GM18867 (cell line): ENCODE measurements around the gene BCL10.
"Not testable (repeated sequence)": the region's sequence is repeated elsewhere in the genome, so short reads cannot be mapped to it uniquely, and the experiment has no call there.

ENCODE experiments used
- ATAC-seq: cut with Tn5 transposase; IDR thresholded peaks from one replicate; pipeline ENCODE4 v1.9.1; 2021; ENCODE audit warnings: mild to moderate bottlenecking, moderate library complexity; ENCODE audit not compliant: unreplicated experiment

The BCL10 gene

DNA sequence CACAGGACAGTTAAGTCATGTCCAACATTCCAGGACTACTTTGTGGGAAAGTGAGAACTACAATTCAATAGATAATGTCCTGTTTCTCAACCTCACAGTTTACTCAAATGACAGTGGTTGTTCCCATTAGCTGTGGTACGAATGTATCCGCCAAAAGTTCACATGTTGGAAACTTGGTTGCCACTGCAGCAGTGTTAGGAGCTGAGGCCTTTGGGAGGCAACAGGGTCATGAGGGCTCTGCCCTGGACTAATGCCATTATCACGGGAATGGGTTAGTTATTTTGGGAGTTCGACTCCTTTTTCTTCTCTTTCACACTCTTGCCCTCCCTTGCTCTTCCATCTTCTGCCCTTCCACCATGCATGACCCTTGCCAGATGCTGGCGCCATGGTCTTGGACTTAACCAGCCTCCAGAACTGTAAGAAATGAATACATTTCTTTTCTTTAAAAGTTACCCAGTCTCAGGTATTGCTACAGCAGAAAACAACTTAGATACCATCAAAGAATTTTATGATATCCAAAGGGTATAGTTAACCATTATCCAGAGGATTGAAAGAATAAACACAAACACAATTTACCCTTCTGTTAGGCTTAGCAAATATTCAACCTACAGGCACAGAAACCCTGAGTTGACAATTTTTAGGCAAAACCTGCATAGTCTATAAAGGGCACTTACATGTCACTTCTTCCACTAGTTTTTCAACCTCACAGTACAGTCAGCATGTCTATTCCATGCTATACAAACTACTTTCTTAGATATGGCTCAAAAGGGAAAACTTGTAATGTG lies 7.4 kb downstream of the BCL10 start:
- ATAC-seq: no peak

DNA sequence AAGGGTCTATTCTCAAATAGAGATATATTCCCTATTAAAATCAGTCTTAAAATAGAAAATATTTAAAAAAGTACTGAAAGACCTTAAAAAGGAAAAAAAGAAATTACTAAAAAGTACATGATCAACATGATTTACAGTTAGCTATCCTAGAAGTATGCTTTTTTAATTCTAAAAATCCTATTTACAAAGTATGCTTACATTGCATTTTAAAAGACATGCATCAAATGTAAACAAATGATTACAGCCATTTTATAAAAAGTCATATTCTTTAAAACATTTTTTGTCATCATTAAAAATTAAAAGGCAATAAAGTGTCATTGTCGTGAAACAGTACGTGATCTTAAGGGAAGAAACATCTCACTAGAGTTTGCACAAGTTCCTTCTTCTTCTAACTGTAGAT lies 9.1 kb downstream of the BCL10 start:
- no peak for ATAC-seq

DNA sequence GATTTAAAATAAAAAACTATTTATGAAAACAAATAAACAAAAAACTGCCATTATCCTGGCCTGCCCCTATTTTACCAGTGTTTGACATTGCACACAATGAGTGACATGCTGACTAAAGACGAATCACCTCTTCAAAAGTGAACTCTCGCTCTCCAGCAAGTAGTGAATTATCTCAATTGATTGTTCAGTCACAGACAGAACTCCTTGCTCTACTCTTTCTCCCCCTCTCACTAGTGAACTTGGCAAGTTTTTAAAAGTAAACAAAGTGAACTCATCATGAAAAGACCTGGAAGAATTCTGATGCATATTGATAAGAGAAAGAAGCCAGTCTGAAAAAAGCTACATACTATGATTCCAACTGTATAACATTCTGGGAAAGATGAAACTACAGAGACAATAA lies 12.3 kb downstream of the BCL10 start:
- ATAC-seq: no peak

DNA sequence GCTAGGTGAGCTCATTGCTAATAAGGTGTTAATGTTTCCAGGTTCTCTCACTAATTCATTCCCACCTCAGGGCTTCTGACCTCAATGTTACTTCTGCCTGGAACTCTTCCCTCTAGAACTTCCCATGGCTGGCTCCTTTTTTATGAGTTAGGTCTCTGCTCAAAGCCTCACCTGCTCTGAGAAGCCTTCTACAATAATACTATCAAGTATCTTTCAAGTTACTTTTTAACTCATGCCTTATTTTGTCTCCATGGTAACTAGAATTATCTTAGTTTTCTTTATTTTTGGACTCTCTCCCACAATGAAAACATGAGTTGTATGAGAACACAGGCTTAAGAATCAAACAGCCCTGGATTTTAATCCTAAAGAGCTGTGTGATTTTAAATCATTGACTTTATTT lies 13.4 kb downstream of the BCL10 start:
- no peak for ATAC-seq

DNA sequence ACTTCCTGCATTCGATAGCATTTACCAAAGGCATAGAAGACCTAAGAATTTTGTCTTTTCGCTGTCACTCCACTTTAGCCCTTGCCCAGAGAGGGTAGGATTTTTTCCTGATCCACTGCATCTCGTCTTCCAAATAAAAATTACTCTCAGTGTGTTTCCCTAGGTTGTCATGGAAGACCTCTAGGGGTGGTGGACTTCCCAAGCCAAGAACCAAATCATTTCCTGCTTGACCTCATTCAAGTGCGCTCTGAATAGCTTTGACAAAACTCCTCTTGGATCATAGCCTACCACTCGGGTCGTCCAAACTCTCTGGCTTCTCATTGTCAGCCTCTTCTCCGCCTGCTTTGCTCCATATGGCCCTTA lies 16.5 kb downstream of the BCL10 start:
- no peak for ATAC-seq

DNA sequence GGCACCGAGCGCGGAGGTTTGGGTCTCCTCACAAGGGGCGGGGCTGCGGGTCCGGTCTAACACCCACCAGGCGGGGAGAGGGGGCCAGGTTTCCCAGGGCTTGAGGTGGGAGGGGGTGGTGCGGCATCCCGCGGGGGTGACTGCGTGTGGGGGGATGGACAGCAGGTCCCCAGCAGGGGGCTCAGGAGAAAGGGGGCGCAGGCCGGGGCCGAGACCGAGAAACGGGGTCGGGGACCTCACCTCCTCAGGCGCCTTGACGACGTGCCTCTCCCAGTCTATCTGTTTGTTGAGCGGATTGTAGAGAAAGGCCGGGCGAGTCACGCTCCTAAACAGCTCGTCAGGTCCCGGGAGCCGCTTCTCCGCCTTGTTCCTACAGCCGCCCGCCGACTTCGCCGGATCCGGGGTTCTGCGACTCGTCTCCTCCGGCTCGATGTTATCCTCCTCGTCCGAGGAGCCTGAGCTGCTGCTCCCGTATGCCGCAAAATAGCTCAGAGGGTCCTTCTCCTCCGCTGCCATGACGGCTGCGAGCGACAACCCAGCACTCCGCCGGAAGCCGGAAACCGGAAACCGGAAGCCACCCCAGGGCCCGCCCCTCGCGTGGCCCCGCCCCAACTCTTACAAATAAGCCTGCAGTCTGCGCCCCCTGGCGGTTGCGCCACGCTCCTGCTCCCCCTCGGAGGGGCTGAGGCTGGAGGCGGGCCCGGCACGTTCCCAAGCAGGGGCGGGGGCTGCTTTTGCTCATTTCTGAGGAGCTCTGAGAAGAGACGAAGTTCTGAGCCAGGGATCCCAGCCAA lies 17.1 kb downstream of the BCL10 start, which contains the start of gene C1orf52:
C1orf52 (minus strand) TSS at position 545 of the 794 bp plus-strand sequence; CDS start at position 516, 29 bp downstream.
- ATAC-seq: peak; percentile 96

DNA sequence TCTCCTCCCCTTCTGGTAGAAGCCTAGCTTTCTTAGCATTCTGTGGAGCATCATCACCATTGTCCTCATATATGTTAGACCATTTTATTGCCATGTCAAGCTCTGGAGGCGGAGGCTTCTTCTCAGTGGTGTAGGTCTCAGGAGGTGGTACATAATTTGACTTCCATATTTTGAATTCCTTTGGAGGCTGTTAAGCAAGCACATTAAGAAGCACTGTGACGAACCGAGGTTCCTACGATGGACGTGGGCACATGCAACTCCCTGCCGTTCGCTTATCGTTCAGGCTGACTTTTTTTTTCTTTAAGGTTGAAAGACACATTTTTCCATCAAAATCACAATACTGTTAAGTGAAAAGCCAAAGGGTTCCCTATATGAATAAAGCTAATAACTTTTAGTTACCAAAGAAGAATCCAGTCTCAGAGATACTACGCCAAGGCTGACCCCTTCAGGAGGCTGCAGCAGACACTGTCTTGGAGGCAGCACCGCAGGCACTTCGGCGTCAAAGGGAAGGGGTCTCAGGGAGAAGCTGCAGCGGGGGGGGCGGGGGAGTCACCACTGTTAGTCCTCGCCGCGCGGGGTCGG lies 17.8 kb downstream of the BCL10 start:
- ATAC-seq: no peak

DNA sequence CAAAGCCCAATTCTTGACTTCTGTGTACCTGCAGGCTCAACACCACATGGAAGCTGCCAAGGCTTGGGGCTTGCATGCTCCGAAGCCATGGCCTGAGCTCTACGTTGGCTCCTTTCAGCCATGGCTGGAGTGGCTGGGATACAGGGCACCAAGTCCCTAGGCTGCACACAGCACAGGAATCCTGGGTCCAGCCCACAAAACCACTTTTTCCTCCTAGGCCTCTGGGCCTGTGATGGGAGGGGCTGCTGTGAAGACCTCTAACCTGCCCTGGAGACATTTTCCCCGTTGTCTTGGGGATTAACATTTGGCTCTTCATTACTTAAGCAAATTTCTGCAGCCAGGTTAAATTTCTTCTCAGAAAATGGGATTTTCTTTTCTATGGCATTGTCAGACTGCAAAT lies 27.4 kb downstream of the BCL10 start:
- not testable (repeated sequence) for ATAC-seq

DNA sequence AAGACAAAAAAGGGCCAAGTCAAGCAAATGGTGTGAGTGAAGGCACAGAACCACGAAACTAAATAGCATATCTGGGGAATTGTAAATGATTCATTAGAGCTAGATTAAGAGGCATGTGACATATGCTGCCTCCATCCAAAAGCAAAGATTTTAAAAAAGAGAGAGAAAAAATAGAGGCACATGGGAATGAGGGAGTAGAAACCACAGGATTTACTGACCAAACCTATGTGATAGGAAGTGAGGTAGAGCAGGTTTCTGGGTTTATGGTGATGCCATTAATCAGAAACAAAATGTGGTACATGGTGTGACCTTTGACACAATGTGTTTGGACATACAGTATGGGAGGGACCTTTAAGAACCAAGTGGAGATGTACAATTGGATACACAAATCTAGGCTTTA lies 30.5 kb downstream of the BCL10 start:
- ATAC-seq: no peak

DNA sequence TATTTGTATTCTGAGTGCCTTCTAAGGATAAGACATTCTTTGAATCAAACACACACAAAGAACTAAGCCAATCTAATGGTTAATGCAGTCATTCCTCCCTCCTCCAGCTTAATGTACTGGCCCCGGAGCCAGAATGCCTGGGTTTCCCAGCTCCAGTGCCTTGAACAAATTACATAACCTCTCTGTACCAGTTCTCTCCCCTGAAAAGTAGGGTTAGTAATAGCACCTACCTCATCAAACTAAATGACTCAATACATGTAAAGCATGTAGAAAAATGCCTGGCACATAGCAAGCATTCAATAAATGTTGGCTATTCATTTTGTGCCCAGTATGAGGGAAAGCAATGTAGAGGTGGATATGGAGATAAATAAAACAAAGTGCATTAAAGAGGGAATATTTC lies 31.0 kb downstream of the BCL10 start:
- ATAC-seq: no peak

DNA sequence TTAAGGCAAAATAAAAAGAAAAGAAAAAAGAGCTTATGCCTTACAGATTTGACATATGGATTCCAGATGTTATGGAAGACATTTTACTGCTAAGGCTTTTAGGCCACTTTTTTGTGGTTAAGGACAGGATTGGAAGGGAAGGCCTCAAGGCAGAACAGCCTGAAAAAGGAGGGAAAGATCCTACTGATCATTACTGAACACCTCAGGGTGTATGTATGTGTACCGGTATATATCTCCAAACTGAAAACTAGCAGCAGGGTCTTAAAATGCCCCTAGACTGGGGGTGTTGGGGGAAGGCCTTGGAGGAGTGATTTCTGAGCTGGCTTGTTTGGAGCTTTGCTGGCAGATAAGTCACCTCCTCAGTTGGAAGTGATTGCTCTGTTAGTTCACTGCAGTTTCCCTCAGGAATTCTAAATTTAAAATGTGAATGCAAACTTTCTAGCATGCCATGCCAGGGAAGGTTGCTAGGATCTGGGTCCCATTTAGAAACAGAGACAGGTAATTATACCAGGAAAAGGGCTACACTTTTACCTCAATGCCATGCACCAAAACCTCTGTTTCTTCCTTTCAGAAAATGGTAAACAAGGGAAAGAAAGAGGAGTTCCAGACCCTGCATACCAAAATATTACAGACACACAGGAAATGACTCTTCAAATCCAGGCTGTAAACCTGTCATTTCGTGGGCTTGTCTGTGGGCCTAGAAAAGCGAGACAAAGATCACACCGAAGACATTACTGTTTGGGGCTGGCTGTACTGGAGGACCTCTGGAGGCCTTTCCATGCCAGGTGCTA lies 32.0 kb downstream of the BCL10 start:
- no peak for ATAC-seq

DNA sequence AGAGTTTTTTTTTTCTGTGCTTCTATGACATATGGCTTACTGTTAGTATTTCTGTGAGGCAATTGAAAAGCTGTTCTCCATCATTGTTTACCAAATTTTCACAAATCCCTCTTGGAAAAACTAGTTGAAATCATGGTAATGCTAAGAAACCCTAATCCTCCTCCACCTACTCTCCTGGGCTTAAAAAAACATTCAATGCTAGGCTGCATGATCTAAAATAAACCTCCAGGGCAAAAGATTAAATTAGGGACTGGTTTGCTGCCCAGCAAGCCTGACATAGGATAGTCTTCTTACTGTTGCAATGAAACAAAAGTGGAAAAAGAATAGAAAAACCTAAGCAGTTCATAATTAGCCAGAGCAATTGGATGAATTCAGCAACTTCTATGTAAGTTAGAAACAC lies 33.1 kb downstream of the BCL10 start:
- ATAC-seq: no peak

DNA sequence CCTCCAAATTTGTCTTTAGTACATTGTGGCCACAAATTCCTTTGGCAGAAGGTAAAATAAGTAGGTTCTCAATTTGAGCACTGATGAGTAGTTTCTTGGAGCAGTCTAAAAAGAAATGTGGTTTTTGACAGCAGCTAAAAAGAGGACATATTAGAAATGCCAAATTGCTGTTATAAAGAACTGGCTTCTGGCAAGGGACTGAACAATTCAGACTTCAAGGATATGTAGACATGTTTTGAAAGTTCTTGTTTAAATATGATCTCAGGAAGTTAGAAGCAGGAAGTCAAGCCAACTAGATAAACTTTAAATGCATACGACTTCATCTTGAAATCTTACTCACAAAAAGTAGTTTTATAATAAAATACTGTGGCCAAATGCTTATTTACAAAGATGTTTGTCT lies 35.8 kb downstream of the BCL10 start:
- no peak for ATAC-seq

DNA sequence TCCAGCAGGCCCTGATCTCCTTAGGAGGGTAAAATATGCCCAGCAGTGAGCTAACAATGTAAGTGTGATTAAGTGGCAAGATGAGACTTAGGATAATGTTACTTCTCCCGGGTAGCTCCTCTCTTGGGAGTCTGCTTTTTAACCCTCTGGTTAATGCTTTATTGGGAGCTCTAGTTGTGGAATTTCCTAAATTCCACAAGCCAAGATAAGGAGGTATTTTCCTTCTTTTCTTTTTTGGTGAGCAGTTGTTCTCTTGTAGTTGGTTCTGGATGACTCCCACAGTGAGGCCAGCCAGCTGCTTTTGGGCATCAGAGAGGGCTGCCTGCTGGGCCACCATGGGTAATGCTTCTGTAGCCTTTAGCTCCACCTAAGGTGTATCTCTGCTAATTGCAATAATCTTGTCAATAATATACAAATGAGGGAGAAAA lies 36.2 kb downstream of the BCL10 start:
- no peak for ATAC-seq

DNA sequence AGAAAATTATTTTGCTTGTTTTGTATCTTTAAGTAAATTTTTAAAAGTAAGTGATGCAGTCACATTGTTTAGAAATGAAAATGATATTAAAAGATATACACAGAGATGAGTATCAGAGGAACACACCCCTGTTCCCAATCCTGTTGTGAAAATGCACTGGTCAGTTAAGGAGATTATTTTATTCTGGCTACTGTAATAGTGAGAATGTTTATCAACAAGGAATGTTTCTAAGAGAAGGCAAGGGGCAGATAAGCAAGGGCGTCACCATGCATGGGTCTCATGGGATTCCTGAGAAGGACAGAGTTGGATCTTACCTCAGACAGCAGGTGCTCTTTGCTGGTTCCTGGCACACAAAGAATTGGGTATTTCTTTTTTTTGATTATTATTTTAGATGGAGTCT lies 38.8 kb downstream of the BCL10 start:
- ATAC-seq: no peak

DNA sequence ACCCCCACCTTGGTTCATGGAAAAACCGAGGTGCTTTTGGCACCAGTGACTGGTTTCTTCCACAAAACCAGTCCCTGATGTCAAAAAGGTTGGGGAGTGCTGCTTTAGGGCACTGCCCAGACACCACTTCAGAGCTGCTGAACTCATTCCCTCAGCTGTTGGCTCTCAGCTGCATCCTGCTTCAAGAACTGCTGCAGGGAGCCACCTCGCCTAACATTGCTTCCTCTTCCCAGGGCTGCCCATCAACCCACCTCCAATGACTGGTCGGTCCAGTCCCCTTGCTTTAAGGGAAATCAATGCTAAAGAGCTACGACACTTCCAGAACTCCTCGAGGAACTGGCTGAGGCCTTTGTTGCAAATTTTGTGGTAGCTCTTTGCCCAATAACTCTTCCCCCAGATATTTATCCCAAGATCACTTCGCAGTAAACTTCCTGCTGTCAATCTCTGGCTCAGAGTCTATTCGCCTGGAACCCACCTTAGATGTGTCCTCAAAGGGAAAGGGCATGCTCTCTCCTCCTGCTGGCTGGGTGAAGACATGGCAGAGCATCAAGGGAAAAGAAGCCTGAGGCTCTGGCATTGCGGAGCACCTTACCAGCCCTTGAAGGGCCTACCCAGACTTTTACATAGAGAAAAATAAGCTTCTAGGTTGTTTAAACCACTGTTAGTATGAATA lies 46.0 kb downstream of the BCL10 start:
- ATAC-seq: no peak

DNA sequence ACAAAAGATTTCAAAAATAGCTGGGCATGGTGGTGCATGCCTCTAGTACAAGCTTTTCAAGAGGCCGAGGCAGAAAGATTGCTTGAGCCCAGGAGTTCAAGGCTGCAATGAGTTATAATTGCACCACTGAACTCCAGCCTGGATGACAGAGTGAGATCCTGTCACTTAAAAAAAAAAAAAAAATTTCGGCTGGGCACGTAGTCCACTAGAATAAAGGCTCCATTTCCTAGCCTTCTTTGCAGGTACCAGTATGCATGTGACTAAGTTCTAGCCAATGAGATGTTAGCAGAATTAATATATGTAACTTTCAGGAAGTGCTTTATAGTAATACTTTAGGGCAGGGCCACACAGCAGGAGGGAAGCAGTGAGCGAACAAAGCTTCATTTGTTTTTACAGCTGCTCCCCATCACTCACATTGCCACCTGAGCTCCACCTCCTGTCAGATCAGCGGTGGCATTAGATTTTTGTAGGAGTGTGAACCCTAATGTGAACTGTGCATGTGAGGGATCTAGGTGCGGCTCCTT lies 46.8 kb downstream of the BCL10 start:
- ATAC-seq: no peak

DNA sequence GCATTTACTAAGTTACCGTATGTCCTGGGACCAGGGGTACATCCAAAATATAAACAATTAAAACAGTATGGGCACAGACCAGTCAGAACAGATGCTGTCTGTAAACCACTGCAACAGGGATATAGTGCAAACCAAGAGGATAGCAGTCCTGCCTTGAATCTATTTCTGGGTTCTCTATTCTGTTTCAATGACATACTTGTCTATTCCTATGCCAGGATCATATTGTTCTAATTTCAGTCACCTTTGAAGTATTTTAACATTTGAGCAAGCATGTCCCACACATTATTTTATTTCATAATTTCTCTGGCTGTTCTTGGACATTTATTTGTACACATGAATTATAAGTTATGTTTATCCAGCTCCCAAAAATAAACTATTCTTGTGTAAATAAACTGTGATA lies 47.5 kb downstream of the BCL10 start:
- no peak for ATAC-seq

DNA sequence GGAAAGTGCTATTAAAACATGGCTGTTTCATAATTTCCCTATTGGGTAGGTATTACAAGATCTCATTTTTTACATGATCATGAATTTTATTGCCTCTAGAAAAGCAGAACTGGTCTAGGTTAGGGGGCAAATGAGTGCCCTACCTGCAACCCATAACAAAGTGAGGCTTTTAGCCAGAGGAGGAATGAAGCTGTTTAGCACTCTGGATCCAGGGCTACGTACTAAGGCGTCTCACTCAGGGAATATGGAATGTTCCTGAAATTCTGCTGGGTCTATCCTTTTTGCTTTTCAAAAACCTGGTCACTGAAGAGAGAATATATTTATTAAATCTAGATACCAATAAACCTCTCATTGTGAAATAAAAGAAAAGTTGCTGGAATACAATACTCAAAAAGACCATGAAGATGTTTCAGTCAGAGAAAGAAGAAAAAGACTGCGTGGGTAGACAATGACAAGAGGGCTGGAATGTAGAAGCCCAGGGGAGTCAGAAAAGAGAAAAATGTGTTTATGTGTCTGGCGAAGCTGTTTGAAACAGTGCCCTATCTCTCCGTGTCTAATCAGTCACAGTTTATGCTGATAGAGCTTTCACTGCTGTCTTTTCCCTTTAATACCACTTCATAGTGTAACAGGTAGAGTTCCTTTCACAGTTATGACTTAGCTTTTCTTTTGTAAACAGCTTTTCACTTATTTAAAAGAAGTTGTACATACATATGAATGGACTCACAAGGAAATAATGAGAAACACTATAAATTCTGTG lies 50.6 kb downstream of the BCL10 start:
- ATAC-seq: no peak
